ENCODE data around the gene P2RY6. TPM values are rescaled to one million over a fixed set of nuclear protein-coding genes. Genes with fewer than 3 reads are reported as not detected.

Gene P2RY6
- total and polyA plus RNA-seq, 10 of the 15 experiments (the other 5 are each of a cell fraction or from before 2014, with no cell fraction given), result 0.05 to 0.90 (median 0.22) TPM; not detected in 4

GRCh38 chr11:73317803-73318202 lies 45.7 kb downstream of the P2RY6 start:
- DNase-seq (ENCODE audit: low read depth, low spot score), result no peak
- ChIA-PET RAD21 (ENCODE audit: unreplicated experiment) (interaction anchor here (1.0 to 1.6 kb wide), 3 partner anchors 9 to 12 kb away, joined by 3 to 4 read pairs (median 4); partner anchors contain the start of gene ARHGEF17), SMC1A (ENCODE audit: uncharacterized antibody, unreplicated experiment) (interaction anchor here (0.6 kb wide), 1 partner anchor 16 kb away, joined by 4 read pairs; no protein-coding TSS in a partner anchor), POLR2A (interaction anchor here (6.4 to 7.8 kb wide), 2 partner anchors 9 to 10 kb away, joined by 40 to 78 read pairs; partner anchors contain the start of gene ARHGEF17), CTCF (interaction anchor here (0.9 to 1.0 kb wide), 2 partner anchors 11 to 18 kb away, joined by 4 to 6 read pairs; no protein-coding TSS in a partner anchor)
- no peak for ATAC-seq
- no TSS peak for BruUV-seq (replicated peaks)
- in situ Hi-C loops (cut with MboI), result no loop called here
- Histone ChIP-seq H3K79me2 (ENCODE audit: control insufficient read depth, insufficient read depth, low read length) (peaks cover 33% of the 10 kb centered on the region), H3K4me3 (no peak overlapping the region), H3K27ac (ENCODE audit: control insufficient read depth, insufficient read depth) (no peak overlapping the region), H3K9me3 (replicated peaks; ENCODE audit: control insufficient read depth, insufficient read depth, low read length) (no peaks in the 10 kb centered on the region), H3K27me3 (replicated peaks in 1 of 2; ENCODE audit: control insufficient read depth in 2 of 2, insufficient read depth in 2 of 2, low read length in 1 of 2) (no peaks in the 10 kb centered on the region), H3K36me3 (ENCODE audit: control insufficient read depth in 2 of 2, insufficient read depth in 2 of 2, low read length in 1 of 2) (peaks cover 0 to 1% of the 10 kb centered on the region in 2 experiments; a peak in 2 of 4 replicates), H4K20me1 (ENCODE audit: control insufficient read depth, insufficient read depth) (no peaks in the 10 kb centered on the region), H3K4me1 (ENCODE audit: control insufficient read depth, insufficient read depth, low read length) (peaks cover 33% of the 10 kb centered on the region), H3K9ac (ENCODE audit: control insufficient read depth, insufficient read depth, low read length) (no peak overlapping the region), H3K4me2 (ENCODE audit: control insufficient read depth, insufficient read depth) (peak overlapping the region; percentile 27; the same call in 1 of the 2 replicates), H2AFZ (ENCODE audit: control insufficient read depth, low read depth, low read length) (no peak overlapping the region)
- no peak for FAIRE-seq
- intact Hi-C loops (cut with micrococcal nuclease; ENCODE audit: unreplicated experiment), result no loop called here
- WGBS (ENCODE audit: insufficient coverage, insufficient replicate concordance, low lambda C conversion rate, missing lambda C conversion rate), result 83% methylated on average over 3 of the region's 3 CpGs
- TF ChIP-seq E4F1 (IDR thresholded peaks at IDR 0.05; ENCODE audit: borderline replicate concordance, partially characterized antibody), result no peak
- TF ChIP-seq KLF5 (IDR thresholded peaks at IDR 0.05; ENCODE audit: partially characterized antibody), result no peak
- TF ChIP-seq NKRF (conservative IDR thresholded peaks at IDR 0.05), result no peak
- no peak for TF ChIP-seq SRF (IDR thresholded peaks at IDR 0.05; ENCODE audit: low read depth in 2 of 2, low read length in 2 of 2)
- no peak for TF ChIP-seq USF2 (IDR thresholded peaks at IDR 0.05; ENCODE audit: borderline replicate concordance, low read depth, low read length)
- no peak for TF ChIP-seq HDAC6 (IDR thresholded peaks at IDR 0.05; ENCODE audit: unreplicated experiment)
- TF ChIP-seq NFYA (IDR thresholded peaks at IDR 0.05; ENCODE audit: borderline replicate concordance, low read depth, low read length), result no peak
- TF ChIP-seq ZBTB4 (CRISPR knock-in tag; IDR thresholded peaks at IDR 0.05), result no peak
- no peak for TF ChIP-seq FOXK2 (IDR thresholded peaks at IDR 0.05)
- no peak for TF ChIP-seq RUNX3 (IDR thresholded peaks at IDR 0.05; ENCODE audit: low read length)
- no peak for TF ChIP-seq NR2C1 (IDR thresholded peaks at IDR 0.05)
- no peak for TF ChIP-seq ATF3 (IDR thresholded peaks at IDR 0.05; ENCODE audit: borderline replicate concordance, extremely low read depth, low read depth, low read length)
- no peak for TF ChIP-seq EZH2 (IDR thresholded peaks at IDR 0.05; ENCODE audit: borderline replicate concordance, control insufficient read depth, low read depth, low read length)
- TF ChIP-seq MXI1 (IDR thresholded peaks at IDR 0.05; ENCODE audit: low read depth, low read length), result no peak
